Activated T-cell treated with anti-CD3 and anti-CD28 coated beads for 1 hour (primary cell): Measurements from ENCODE around the gene DUOX1.

Source experiments
- DNase-seq: peaks from one replicate; pipeline ENCODE4 v3.0.0-alpha.2; 2020; ENCODE audit warnings: low read depth

Gene DUOX1

GRCh38 chr15:45168751-45169551 lies 39.2 kb downstream of the DUOX1 start:
- DNase-seq = no peak

GRCh38 chr15:45169608-45170480 lies 40.0 kb downstream of the DUOX1 start:
- DNase-seq = no peak

- DNase-seq = no peak
These were observed 42.1 kb downstream of the DUOX1 start for GRCh38 chr15:45171912-45172311.

GRCh38 chr15:45174069-45174468 lies 44.3 kb downstream of the DUOX1 start:
- DNase-seq = no peak

- no peak for DNase-seq
These were observed 44.8 kb downstream of the DUOX1 start for GRCh38 chr15:45174577-45174976.

GRCh38 chr15:45177285-45177684 lies 47.5 kb downstream of the DUOX1 start:
- no peak for DNase-seq

GRCh38 chr15:45179221-45179985 lies 49.6 kb downstream of the DUOX1 start:
- DNase-seq = peak; percentile 50

- DNase-seq = no peak
These were observed 50.4 kb downstream of the DUOX1 start for GRCh38 chr15:45180201-45180600.

GRCh38 chr15:45180648-45181436 lies 51.0 kb downstream of the DUOX1 start:
- DNase-seq = no peak

GRCh38 chr15:45181491-45182285 lies 51.9 kb downstream of the DUOX1 start:
- no peak for DNase-seq

- no peak for DNase-seq
These were observed 53.2 kb downstream of the DUOX1 start for GRCh38 chr15:45182996-45183395.

GRCh38 chr15:45183511-45183910 lies 53.7 kb downstream of the DUOX1 start:
- no peak for DNase-seq

- DNase-seq = no peak
These were observed 54.8 kb downstream of the DUOX1 start for GRCh38 chr15:45184562-45185041.

- no peak for DNase-seq
These were observed 55.4 kb downstream of the DUOX1 start for GRCh38 chr15:45185069-45185779.

- no peak for DNase-seq
These were observed 56.3 kb downstream of the DUOX1 start for GRCh38 chr15:45185903-45186770.

GRCh38 chr15:45186771-45187577 lies 57.2 kb downstream of the DUOX1 start:
- no peak for DNase-seq

- DNase-seq = no peak
These were observed 57.7 kb downstream of the DUOX1 start for GRCh38 chr15:45187578-45187893.
